Hematopoietic multipotent progenitor cell treated with erythropoietin and hydrocortisone succinate and interleukin-3 and kit ligand, for 15 days (in vitro differentiated cells): Measurements from ENCODE around the gene MAP3K10.

Experiments used
- DNase-seq: peaks from one replicate; pipeline ENCODE4 v3.0.0-alpha.2; 2015; ENCODE audit warnings: low spot score

The MAP3K10 gene

DNA sequence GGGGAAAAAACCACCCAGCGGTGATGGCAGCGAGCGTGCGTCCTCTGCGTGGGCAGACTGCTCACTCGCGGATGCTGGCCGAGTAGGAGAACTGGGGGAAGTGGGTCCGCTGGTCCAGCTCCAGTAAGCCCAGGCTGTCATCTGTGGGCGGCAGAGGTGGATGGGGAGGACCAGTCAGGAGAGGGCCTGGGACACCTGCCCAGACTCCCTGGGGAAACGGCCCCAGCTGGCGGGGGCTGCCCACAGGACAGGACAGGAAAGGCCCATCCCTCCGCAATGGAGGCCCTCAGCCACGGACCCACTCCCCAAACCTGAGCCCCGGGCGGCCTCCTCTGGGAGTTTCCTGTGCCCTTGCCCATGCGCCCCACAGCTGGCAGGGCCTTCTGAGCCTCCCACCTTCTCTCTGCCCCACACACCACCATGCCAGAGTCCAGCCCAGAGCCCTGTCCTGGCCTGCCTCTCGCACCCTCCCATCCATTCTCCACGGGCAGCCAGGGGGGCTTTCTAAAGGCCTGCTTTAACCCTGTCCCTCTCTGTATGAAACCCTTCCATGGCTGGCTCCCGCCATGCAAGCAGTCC, 42.7 kb downstream of the MAP3K10 start:
- DNase-seq, result no peak

DNA sequence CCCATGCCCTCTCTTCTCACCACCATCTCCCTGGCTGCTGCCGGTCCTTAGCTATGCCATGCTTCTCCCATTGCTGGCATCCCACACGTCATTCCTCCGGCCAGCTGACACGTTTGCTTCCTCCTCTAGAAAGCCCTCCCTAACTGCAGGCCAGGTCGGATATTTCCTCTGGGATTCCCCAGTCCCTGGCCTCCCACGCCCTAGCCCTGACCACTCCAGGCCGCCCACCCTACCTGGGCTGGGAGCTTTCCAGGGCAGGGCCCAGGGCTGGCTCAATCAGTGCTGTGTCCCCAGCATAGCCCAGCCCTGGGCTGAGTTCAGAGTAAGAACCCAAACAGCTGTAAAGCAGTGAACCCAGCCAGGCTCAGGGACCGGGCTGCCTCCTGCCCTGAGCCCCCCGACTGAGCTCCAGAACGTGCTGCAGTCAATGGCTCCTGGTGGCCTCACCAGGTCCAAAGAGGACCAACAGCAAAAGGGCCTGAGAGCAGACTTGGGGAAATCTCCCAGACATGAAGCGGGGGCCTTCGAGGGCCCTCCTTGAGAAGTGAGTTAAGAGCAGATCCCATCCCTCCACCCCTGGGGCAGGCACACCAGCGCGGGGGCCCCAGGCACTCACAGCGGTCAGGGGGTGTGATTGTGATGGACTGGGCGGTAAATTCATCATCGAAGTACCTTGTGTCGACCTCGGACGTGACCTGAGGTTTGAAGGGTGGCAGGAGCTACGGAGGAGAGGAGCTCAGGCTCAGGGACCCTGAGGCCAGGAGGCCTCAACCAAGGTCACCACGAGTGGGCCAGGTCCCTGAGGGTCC, 43.4 kb downstream of the MAP3K10 start:
- DNase-seq, result no peak

DNA sequence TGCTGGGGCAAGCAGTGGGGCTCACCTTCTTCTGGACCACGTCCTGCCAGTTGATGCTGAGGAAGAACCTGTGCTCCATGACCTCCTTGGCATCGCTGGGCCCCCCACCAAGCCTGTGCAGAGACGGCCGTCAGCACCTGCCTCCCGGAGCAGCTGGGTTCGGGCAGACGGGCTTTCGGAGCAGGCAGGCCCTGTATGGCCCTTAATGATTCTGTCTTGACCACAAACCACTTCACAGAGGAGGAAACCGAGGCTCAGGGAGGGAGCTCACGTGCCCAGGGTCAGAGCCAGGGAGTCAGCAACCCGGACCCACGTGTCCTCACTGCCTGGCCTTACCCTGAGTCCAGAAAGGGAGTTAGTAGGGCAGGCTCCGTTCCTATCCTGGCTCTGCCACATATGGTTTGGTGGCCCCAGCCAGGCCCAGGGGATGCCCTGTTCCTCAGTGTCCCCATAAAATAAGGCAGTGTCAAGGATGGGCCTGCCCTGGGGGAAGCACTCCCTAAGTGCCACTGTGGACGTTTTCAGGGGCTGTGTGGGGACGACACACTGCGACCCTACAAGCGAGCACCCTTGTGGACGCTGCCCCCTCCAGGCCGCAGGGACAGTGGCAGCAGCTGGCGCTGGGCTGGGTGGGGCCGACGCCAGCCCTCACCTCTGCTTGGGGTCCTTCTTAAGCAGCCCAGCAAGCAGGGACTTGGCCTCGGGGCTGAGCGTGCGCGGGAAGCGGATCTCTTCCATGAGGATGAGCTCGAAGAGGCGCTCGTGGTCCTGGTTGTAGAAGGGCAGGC, 44.2 kb downstream of the MAP3K10 start:
- DNase-seq, result no peak

DNA sequence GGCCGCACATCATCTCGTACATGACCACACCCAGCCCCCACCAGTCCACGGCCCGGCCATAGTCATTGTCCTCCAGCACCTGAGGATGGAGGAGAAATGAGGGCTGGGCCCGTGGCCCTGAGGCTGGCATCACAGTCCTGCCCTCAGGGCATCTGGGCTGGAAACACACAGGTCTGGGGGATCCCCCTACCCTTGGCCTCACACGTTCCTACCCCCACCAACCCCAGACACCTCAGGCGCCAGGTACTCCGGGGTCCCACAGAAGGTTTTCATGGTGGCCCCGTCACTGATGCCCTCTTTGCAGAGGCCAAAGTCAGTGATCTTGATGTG, 44.8 kb downstream of the MAP3K10 start:
- DNase-seq, result no peak

DNA sequence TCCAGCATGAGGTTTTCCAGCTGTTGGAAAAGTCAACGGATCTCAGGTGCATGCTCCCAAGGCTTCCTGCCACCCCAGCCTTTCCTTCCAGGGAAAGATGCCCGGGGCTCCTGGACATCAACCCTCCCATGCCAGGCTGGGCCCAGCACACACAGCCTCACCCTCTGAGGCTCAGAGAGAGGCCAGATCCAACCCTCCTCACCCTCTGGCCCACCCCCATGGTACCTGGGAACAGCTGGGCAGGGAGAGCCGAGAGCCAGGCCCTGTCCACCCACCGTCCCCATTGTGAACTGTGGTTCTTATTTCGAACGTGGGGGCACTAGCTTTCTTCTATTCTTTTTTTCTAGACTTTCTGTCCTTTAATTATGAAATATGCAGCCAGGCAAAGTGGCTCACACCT, 45.1 kb downstream of the MAP3K10 start:
- DNase-seq, result no peak

DNA sequence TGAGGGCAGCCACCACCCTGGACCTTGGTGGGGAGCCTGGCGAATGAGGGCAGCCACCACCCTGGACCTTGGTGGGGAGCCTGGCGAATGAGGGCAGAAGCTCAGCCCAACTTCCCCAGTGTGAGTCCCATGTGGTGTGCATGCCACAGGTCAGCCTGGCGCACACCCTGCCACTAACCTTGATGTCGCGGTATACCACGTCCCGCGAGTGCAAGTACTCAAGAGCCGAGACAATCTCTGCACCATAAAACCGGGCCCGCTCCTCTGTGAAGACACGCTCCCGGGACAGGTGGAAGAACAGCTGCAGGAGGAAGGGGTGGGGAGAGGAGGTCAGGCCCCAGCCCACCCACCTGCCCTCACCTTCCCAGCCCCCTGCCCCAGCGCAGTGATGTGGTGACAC, 46.6 kb downstream of the MAP3K10 start:
- DNase-seq, result no peak

DNA sequence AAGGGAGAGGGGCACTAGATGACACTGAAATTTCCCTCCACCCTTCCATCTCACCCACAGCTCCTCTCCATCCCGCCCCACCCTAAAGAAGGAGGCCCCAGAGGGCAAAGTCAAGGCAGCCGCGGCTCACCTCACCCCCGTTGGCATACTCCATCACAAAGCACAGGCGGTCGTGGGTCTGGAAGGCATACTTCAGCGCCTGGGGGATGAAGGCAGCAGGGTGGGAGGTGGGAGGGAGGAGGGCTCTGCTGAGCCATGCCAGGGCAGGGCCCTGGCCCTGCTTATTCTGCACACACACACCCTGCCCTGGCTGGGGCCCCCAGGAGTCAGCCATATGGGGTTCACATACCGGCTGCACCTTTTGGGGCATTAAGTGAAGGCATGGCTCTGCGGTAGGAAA, 47.5 kb downstream of the MAP3K10 start:
- no peak for DNase-seq

DNA sequence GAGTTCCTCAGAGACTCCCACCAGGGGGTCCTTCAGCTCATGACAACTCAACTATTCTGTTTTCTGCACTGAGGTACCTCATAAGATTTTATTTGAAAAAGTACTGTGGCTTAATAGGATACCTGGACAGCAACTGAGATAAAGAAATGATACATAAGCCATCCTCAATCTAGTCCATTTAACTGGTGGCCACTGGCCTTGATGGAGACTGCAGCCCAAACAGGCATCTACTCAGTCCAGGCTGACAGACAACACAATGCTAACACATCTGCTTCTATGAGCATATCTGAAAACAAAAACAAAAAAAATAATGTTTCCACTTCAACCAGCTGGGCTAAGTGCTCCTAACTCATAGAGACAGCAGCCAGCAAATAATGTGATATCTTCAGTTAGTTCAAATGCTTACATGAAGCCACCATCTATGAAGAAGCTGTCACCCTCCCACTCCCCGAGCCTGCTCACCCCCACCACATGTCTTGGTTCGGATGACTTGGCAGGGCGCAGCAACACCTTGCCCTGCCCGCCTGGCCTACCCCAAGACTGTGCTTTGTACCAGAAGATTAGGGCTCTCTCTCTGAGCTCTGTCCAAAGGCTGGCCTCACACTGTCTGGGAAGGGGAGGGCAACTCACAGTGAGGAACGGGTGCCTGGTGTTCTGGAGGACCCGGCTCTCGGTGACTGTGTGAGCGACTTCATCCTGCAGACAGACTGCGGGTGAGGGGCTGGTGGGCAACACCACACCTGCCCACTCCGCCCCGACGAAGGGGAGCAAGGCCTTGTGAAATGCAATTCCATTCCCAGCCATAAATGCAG, 48.4 kb downstream of the MAP3K10 start:
- DNase-seq, result no peak

DNA sequence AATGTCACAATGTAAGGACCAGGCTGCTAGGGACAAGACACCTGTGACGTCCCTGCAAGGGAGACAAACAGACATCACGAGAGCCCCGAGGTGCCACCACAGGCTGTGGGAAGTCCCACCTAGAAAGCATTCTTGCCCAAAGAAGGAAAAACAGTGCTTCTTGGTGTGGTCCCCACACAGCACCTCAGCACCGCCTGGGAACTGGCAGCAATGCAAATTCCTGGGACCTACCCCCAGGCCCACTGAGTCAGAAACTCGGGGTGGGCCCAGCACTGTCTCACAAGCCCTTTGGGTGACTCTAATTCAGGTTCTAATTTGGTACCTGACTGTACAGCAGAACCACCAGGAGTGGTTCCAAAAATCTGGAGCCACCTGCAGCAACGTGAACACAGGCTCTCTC, 49.1 kb downstream of the MAP3K10 start:
- no peak for DNase-seq

DNA sequence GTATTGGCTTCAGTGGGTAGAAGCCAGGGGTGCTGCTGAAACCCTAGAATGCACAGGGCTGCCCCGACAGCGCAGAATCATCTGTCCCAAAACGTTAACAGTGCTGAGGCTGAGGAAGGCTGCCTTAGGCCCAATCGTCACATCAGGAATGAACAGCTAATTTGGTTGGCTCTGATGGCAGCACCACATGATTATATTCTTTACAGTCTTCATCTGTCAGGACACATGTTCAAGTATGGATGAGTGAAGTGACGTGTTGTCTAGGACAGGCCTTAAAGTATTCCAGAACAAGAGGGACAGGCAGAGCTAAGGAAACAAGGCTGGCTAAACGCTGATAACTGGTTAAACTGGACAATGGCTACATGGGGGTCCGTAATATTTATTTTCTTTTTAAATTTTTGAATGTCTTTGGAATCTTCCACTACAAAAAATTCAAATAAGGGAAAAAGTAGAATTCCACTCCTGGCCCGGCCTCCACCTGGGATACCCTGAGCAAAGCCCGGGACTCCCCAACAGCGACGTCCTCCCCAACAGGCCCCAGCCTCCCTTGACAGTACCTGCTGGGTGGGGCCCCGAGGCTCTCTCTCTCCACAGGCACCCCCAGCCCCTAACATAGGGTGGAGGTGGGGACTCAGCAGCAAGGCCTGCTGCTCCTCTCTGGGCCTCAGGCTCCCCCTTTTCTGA, 50.0 kb downstream of the MAP3K10 start:
- no peak for DNase-seq

DNA sequence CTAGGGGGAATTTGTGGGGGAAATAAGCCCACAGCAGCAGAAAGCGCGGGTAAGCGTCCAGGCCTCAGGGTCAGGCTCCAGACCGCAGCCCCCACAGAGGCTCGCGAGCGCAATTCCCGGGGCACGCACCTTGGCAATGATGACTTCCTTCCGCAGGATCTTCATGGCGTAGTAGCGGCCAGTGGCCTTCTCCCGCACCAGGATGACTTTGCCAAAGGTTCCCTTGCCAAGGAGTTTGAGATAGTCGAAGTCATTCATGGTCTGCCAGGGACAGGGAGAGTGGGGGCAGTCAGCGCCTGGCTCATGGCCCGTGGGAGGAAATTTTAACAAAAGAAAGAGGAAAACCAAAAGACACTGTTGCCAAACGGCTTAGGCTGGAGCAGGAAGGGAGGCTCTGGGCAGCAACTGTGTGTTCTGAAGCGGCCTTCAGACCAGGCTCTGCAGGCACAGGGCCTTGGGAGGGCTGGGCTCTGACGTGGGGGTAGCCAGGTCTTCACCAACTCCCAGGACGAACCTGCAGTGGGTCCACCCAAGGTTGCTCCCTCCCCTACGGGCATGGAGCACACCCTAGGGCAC, 50.7 kb downstream of the MAP3K10 start:
- DNase-seq, result no peak

DNA sequence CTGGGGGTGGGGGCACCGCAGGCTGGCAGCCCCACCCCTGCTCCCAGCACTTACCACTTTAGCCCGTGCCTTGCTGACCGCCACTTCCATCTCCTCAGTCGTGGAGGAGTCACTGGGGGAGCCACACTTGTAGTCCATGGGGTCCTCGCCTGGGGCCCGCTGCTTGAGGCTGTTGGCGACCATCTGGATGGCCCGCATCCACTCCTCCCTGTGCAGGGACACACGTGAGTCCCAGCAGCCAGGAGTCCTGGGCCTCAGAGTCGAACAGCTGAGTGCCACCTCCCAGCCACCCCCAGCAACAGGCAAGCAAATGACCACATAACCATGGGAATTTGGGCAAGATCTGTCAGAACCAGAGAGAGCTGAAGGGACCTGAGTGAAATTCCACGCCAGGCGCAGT, 51.3 kb downstream of the MAP3K10 start:
- DNase-seq, result no peak

DNA sequence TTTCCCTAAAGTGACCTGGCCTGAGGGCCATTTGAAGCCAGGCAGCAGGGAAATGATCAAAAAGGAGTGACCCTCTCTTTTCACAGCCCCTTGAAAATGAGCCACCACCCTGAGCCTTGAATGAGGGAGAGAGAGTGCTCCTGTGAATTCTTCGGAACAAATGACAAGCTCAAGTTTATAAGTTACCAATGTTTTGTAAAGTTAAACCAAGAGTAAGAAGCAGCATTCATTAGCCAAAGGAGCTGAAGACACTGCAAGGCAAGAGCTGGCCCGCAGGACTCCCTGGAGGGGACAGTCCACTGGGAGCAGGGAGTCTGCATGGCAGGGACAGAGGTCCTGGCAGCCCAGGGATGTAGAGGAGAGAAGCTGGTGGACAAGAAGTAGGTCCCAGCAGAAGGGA, 52.0 kb downstream of the MAP3K10 start:
- no peak for DNase-seq

DNA sequence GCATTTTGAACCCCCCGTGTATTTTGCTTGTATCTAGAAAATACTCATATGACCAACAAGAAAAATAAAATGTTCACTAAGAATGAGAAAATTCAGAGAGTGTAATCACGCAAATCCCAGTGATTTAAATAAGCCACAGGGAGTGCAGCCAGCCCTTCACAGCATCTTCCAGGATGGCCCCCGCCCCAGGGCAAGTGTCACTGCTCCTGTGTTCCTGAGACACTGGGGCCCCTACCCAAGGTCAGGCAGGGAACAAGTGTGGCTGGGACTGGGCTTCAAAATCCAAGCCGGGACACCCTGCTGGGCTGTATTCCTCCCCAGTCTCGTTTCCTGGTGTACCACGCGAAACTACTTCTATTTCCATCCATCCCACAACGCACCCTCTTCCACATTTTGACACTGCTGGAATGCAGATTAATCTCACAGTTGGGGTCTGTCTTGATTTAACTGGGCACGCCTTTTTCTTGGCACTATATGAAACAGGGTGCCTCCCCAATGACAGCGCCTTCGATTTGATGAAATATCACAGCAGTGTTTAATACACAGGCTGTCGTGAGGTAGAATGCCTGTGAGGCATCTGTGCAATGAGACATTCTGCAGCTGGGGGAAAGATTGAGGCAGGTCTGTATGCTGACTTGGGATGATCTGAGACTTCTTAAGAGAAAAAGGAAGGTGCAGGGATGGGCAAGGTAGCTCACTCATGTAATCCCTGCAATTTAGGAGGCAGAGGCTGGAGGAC, 53.5 kb downstream of the MAP3K10 start:
- no peak for DNase-seq

DNA sequence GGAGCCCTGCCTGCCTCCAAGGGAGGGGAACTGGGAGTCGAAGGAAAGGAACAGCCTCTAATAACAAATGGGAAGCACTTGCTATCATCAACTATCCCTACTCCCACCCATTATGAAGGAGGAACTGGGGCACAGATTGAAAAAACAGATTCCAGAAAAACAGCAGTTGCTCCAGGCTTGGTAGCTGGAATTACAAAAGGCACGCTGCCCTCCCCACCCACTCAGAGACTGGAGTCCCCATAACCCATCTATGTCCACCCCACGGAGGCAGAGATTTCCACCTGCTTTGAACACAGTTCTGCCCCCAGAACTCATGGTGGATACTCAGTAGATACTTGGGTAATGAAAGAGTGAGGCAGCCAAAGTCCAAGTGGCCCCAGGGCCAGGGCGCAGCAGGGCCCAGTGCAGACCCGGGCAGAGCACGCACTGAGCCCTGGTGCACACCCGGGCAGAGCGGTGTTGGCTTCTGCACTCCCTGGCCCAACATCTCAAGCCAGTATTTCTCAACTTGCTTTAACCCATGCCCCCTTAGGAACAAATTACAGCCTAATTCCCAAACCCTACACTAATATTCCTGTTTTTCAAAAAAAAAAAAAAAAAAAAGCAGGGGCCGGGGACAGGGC, 54.4 kb downstream of the MAP3K10 start:
- DNase-seq, result no peak

DNA sequence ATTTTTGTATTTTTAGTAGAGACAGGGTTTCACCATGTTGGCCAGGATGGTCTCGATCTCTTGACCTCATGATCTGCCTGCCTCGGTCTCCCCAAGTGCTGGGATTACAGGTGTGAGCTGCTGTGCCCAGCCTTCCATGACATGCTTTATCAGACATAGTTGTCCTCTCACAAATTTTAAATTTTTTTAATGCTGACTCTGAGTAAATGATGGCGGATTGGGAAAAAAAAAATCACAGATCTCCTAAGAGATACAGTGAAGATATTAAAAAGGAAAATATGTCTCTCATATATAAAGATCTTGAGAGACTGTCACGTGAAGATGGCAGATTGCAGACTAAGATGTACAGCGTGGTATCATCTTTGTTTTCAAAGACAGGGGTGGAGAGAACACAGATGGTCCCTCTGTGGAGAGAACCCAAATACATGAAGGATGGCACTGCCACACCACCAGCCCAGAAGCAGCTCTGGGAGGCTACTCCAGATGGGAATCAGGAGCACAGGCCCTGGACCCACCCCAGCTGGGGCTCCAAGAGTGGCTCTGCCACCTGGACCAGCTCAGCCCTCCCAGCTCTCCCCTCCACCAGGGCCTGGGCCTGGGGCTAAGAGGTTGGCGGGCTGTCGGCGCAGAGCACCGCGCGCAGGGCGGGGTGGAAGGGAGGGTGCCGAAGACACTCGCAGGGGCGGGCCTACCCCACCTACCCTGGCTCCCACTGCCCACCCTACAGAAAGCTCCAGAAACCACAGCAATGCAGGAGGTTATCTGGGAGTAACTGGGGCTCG, 55.3 kb downstream of the MAP3K10 start:
- no peak for DNase-seq

DNA sequence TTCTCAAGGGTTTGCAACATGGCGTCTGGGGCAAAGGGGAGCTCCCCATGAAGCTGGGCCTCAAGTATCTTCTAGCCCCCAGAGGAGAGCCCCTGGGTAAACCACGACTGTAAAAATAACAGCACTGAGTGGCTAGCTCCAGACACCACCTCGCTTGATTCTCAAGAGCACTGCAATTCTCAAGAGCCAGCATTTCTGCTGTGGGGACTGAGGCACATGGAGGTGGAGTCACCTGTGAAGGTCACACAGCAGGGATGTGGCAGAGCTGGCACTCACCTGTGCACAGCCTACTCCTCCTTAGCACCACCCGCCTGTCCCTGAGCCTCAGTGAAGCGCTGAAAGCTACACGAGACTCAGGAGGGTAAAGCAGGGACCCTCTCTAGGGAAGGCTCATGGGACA, 56.0 kb downstream of the MAP3K10 start:
- no peak for DNase-seq

DNA sequence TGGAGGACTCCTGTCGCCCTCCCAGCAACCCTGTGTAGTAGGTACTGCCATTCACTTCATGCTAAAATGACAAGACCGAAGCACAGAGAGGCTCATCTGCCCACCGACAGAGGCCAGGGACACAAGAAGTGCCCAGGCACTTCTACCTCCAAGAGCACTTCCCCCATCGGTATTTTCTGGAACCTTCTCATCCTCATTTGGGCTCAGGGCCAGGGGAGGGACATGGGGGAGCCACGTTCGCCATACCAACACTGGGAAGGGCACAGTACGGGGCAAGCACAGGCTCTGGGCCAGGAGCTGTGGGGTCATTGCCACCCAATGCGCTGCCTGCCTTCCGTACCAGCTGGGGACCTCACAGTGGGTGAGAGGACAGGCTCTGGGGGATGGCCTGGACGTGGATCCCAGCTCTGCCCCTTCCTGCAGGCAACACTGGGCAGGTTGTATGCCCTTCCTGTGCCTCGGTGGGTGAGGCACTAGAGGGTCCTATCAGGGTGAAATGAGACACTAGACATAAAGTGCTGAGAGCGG, 56.6 kb downstream of the MAP3K10 start:
- DNase-seq, result no peak

DNA sequence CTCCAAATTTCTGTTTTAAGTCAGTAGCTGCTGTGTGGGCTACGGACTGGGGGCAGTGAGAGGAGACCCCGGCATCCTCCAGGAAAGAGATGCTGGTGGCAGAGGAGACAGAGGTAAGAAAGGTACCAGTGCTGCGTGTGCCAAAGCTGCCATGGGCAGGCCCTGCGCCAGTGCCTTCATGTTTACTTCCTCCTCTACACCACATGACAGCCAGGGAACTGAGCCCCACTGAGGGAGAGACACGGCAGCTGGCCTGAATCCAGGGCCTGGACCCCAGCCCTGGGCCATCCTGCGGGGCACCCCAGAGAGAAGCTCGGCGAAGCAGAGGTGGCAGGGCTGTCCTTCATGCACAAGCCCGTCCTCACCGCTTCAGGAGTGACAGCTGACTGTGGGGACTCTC, 58.0 kb downstream of the MAP3K10 start:
- no peak for DNase-seq
